ENCODE data around the gene CDH22.

- TF ChIP-seq YY1 (IDR thresholded peaks at IDR 0.05; ENCODE audit: low read depth) (no peak), EGR1 (IDR thresholded peaks at IDR 0.05) (no peak), TAF1 (IDR thresholded peaks at IDR 0.05; ENCODE audit: low read depth) (no peak), CEBPB (IDR thresholded peaks at IDR 0.05) (no peak), EP300 (IDR thresholded peaks at IDR 0.05; ENCODE audit: borderline replicate concordance) (no peak), NFIC (IDR thresholded peaks at IDR 0.05) (no peak), CREB1 (IDR thresholded peaks at IDR 0.05; ENCODE audit: low read depth) (no peak), USF1 (IDR thresholded peaks at IDR 0.05) (no peak), RAD21 (IDR thresholded peaks at IDR 0.05; ENCODE audit: low read depth) (no peak)
These were observed 39.8 kb upstream of the CDH22 start for GRCh38 chr20:46347841-46348803.
